Smooth muscle cell (in vitro differentiated cells): ENCODE measurements around the gene AP1M1. TPM values are rescaled to one million over a fixed set of nuclear protein-coding genes. Genes with fewer than 3 reads are reported as not detected.
A peak's percentile ranks its signal among the peaks of the same experiment; 100 is the strongest.

Experiments used
- DNase-seq: peaks from one replicate; lab custom pipeline; 2025; ENCODE audit not compliant: unreplicated experiment; lab: John Stamatoyannopoulos, UW
- H2AFZ ChIP-seq: fragments of 200-600 bp; sonication (generic); 2 replicates; pipeline ENCODE4 v1.6.0; 2016; ENCODE audit warnings: antibody characterized with exemption, low read depth, mild to moderate bottlenecking
- H3F3A ChIP-seq: fragments of 200-600 bp; sonication (generic); 2 replicates; pipeline ENCODE4 v1.6.0; 2017; ENCODE audit warnings: antibody characterized with exemption, low read depth
- H3K27ac ChIP-seq: fragments of 200-600 bp; sonication (generic); 2 replicates; pipeline ENCODE4 v1.5.1; 2016; ENCODE audit warnings: low read depth, mild to moderate bottlenecking
- H3K27me3 ChIP-seq: fragments of 200-600 bp; sonication (generic); 2 replicates; pipeline ENCODE4 v1.6.1; 2016; ENCODE audit warnings: low read depth, mild to moderate bottlenecking
- H3K36me3 ChIP-seq: fragments of 200-600 bp; sonication (generic); 2 replicates; pipeline ENCODE4 v1.5.1; 2016; ENCODE audit warnings: low read depth
- H3K4me1 ChIP-seq: fragments of 200-600 bp; sonication (generic); 2 replicates; pipeline ENCODE4 v1.5.1; 2016; ENCODE audit warnings: low read depth
- H3K4me2 ChIP-seq: fragments of 200-600 bp; sonication (generic); 2 replicates; pipeline ENCODE4 v1.6.0; 2016; ENCODE audit warnings: mild to moderate bottlenecking
- H3K4me3 ChIP-seq: fragments of 200-600 bp; sonication (generic); 2 replicates; pipeline ENCODE4 v1.5.1; 2016; ENCODE audit warnings: mild to moderate bottlenecking
- H3K79me2 ChIP-seq: fragments of 200-600 bp; sonication (generic); 2 replicates; pipeline ENCODE4 v1.6.0; 2016; ENCODE audit warnings: low read depth, mild to moderate bottlenecking
- H3K9ac ChIP-seq: fragments of 200-600 bp; sonication (generic); 2 replicates; pipeline ENCODE4 v1.6.0; 2016; ENCODE audit warnings: low read depth
- H3K9me3 ChIP-seq: fragments of 200-600 bp; sonication (generic); replicated peaks from 2 replicates; pipeline ENCODE4 v1.5.1; 2016; ENCODE audit warnings: low read depth
- H4K20me1 ChIP-seq: fragments of 200-600 bp; sonication (generic); 2 replicates; pipeline ENCODE4 v1.6.0; 2016; ENCODE audit warnings: low read depth
- CTCF ChIP-seq: fragments of 200-600 bp; sonication (generic); IDR thresholded peaks from 2 replicates; pipeline ENCODE4 v1.5.1; 2017; ENCODE audit warnings: borderline replicate concordance, mild to moderate bottlenecking, antibody characterized with exemption; ENCODE audit not compliant: insufficient read depth, poor library complexity, severe bottlenecking
- WGBS: methylation state at CpG from one replicate; pipeline ENCODE4 v1.1.7; 2016; ENCODE audit warnings: low lambda C conversion rate; 5-methylcytosine and 5-hydroxymethylcytosine counted together
- polyA plus RNA-seq: library from polyadenylated mRNA; unstranded; fragments of >200 nt; fragmentation: Nextera tagmentation; extraction: Ambion mirVana; gene quantifications from 2 replicates; pipeline ENCODE4 v1.2.1, GENCODE V29; 2016
- total RNA-seq: library from RNA; depleted of rRNA; stranded (reverse); fragments of >200 nt; gene quantifications from 2 replicates; pipeline ENCODE4 v1.2.3, GENCODE V29; 2014

The AP1M1 gene
- total and polyA plus RNA-seq, 2 experiments from 2014 or later: 70.6 to 119 TPM

DNA sequence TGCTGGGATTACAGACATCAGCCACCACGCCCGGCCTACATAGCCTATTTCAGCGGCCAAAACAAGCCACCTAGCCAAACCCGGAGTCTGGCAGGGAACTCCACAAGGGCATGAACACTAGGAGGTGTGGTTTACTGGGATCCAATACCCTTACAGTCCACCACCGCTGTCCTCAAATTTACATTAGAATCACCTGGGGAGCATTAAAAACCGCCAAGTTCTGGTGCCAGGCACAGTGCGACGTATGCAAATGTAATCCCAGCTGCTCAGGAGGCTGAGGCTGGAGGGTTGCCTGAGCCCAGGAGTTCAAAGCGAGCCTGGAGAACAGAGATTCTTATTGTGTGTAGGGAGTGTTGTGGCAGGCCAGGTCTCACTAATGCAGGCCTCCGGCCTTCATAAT lies 4.2 kb upstream of the AP1M1 start:
- Histone ChIP-seq H2AFZ (no peak overlapping the region), H3K4me1 (peaks cover 6% of the 10 kb centered on the region), H3K9ac (no peak overlapping the region), H3F3A (no peaks in the 10 kb centered on the region), H3K9me3 (no peaks in the 10 kb centered on the region), H3K27me3 (no peaks in the 10 kb centered on the region), H3K4me3 (no peak overlapping the region), H4K20me1 (no peaks in the 10 kb centered on the region), H3K79me2 (peaks cover 10% of the 10 kb centered on the region), H3K4me2 (no peak overlapping the region), H3K27ac (no peak overlapping the region), H3K36me3 (no peaks in the 10 kb centered on the region)
- no peak for TF ChIP-seq CTCF
- 83% methylated on average over 10 of the region's 10 CpGs for WGBS
- DNase-seq: no peak

DNA sequence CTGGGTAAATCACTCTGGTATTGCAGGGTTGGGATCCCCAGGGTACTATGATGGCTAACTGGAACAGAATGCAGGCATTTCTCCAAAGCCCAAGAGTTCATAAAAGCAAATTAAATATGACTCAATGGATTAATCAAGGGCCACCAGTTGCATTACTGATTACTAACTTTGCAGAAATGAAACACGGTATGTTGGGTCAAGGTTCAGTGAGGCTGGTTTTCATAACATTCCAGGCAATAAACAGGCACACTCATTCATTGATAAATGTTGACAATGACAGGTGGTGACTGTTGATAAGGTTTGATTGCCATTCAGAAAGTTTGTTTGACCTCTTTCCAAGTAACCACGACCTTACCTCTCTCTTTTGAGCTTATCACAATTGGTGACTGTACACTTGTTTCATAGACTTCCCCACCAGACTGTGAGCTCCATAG lies 506 bp upstream of the AP1M1 start:
- no peaks in the 10 kb centered on the region for H3K27me3 ChIP-seq
- H3K4me1 ChIP-seq: peaks cover 11% of the 10 kb centered on the region
- peak overlapping the region; percentile 88 for H2AFZ ChIP-seq

DNA sequence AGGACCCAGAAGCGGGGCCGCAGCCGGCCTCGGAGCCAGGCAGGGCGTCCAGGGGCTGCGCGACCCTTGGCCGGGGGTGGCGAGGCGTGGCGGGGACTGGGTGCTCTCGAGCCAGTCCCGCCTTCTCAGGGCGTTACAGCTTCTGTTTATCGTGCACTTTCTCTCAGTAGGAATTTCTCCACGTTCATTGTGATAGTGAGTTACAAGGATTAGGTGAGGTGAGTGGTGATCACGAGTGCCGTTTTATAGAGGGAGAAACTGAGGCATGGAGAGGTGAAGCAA lies 600 bp downstream of the AP1M1 start:
- DNase-seq: no peak
- Histone ChIP-seq H3K9ac (peak overlapping the region; percentile 84), H3K4me3 (peak overlapping the region; percentile 97), H3F3A (no peaks in the 10 kb centered on the region), H4K20me1 (peaks cover 41% of the 10 kb centered on the region), H3K4me1 (peaks cover 11% of the 10 kb centered on the region), H3K36me3 (no peaks in the 10 kb centered on the region), H3K27ac (no peak overlapping the region), H2AFZ (peak overlapping the region; percentile 88), H3K9me3 (no peaks in the 10 kb centered on the region), H3K27me3 (no peaks in the 10 kb centered on the region), H3K4me2 (peak overlapping the region; percentile 99), H3K79me2 (peaks cover 47% of the 10 kb centered on the region)
- WGBS: 7% methylated on average over 18 of the region's 18 CpGs
- TF ChIP-seq CTCF: no peak

More for the DNA sequence above, 506 bp upstream of the AP1M1 start:
- no peak for DNase-seq
- H3K36me3 ChIP-seq: no peaks in the 10 kb centered on the region
- H4K20me1 ChIP-seq: peaks cover 30% of the 10 kb centered on the region
- H3K9ac ChIP-seq: no peak overlapping the region
- peak overlapping the region; percentile 44 for H3K27ac ChIP-seq
- H3K4me3 ChIP-seq: peak overlapping the region; percentile 97
- 63% methylated on average over 2 of the region's 2 CpGs for WGBS
- H3F3A ChIP-seq: no peaks in the 10 kb centered on the region
- peaks cover 40% of the 10 kb centered on the region for H3K79me2 ChIP-seq
- no peaks in the 10 kb centered on the region for H3K9me3 ChIP-seq
- H3K4me2 ChIP-seq: peak overlapping the region; percentile 99
- no peak for TF ChIP-seq CTCF

DNA sequence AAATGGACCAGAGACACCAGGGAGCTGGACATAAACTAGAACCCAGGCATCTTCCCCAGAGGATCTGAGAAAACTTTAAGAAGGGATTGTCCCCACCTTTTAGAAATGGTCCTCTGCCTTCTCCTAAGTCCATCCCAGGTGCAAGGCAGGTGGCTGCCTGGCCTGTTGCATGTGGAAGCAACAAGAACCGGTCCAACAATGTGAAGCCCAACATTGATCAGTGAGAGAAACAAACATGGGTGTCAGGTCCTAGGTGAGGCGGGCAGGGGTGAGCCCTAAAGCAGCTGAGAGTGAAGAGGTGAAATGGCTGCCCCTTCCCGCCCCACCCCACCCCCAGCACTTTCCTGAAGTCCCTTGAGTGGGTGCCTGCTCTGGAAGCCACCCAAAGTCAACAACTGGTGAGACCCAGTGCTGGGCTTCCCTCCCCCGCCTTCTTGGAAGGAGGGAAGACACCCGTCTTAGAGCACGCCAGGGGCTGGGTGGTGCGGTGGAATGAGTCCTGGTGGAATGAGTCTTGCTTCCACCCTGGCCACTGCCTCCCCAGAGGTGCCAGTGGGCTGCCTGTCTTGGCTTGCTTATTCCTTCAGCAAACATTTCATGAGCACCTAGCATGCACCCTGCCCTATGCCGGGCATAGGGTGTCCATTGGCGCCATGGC lies 1.7 kb downstream of the AP1M1 start:
- Histone ChIP-seq H3K79me2 (peaks cover 47% of the 10 kb centered on the region), H3K36me3 (no peaks in the 10 kb centered on the region), H3K27ac (no peak overlapping the region), H3K27me3 (no peaks in the 10 kb centered on the region), H4K20me1 (peaks cover 52% of the 10 kb centered on the region), H3F3A (no peaks in the 10 kb centered on the region), H3K4me2 (peak overlapping the region; percentile 99), H2AFZ (no peak overlapping the region), H3K9me3 (no peaks in the 10 kb centered on the region), H3K4me3 (no peak overlapping the region), H3K4me1 (peaks cover 11% of the 10 kb centered on the region), H3K9ac (no peak overlapping the region)
- no peak for TF ChIP-seq CTCF
- over 99% methylated on average over 9 of the region's 9 CpGs for WGBS
- no peak for DNase-seq
